ENCODE data around the gene TP53BP1.

TP53BP1 gene

GRCh38 chr15:43487271-43487895 lies 5.6 kb downstream of the TP53BP1 start:
- no peak for DNase-seq

- no peak for DNase-seq
These were observed 8.5 kb downstream of the TP53BP1 start for GRCh38 chr15:43484455-43484854.

DNA sequence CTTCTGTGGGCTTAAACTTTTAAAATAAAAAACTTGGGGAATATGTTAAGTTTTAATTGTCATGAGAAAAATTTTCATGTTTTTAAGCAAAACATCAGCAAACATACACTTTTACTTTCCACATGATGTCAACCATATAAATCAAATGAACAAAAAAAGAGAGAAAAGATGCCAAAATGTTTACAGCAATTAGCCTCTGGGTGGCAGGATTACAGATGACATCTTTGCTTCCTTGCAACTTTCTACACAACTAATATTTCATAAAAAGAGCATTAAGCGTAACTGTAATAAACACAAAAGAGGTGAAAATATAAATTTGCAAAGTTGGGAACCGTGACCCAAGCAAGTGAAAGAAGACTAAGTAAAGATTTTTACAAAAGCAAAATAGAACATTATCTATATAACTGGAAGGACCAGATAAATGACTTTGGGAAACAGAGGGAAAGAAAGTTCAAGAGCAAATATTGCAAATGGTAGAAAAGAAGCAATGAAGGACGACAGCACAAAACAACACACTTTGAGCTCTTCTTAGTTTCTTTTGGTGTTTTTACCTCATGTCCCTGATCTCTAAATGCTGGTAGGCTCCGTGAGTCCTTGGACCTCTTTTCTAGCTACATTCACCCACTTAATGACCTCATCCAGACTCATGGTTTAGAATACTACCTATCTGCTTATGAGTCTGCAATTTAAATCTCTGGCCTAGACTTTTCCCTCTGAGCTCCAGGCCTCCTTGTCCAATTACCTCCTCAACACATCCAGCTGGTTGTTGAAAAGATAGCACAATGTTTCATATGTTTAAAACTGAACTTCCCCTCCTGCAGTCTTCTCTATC lies 9.4 kb downstream of the TP53BP1 start:
- DNase-seq: no peak

- DNase-seq: no peak
These were observed 19.1 kb downstream of the TP53BP1 start for GRCh38 chr15:43473885-43474284.

- no peak for DNase-seq
These were observed 21.0 kb downstream of the TP53BP1 start for GRCh38 chr15:43471975-43472374.

DNA sequence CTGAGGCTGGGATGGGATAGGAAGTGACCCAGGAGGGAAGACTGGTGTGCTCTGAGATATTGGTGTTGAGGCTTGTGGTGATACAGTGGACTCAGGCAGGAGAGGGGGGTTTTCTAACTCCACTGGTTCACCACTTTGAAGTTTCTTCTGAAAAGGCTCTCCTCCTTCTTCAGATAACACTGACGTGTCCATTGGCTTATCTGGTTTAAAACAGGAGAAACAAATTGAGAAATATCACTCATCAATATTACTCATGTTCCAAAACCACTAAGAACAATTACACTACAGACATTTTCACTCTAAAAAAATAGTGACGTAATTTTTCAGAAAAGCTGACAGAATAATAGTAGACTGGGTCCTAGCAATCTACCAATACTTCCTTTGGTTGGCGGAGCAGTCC lies 23.1 kb downstream of the TP53BP1 start:
- no peak for DNase-seq

- peak; percentile 76 to 77 for DNase-seq
These were observed 27.9 kb downstream of the TP53BP1 start for GRCh38 chr15:43465100-43465499.

- DNase-seq: no peak
These were observed 29.0 kb downstream of the TP53BP1 start for GRCh38 chr15:43463998-43464397.

DNA sequence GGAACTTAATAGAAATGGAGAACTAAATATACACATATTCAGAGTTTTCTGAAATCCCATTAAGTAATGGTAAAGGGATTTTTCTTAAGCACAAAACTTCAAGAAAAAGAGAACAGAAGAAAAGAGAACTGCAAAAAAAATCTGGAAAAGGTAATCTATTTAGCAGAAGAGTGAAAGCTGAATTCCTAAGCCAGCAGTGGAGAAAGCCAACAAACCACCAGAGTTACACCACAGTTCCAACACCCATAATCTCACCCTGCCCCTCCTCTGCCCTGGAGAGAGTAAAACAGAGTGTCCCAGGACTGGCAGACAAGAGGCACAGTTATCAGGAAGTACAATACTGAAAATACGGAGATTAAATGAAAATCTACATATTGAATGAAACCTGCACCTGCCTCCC lies 29.4 kb downstream of the TP53BP1 start:
- peak; percentile 21 to 38 for DNase-seq

DNA sequence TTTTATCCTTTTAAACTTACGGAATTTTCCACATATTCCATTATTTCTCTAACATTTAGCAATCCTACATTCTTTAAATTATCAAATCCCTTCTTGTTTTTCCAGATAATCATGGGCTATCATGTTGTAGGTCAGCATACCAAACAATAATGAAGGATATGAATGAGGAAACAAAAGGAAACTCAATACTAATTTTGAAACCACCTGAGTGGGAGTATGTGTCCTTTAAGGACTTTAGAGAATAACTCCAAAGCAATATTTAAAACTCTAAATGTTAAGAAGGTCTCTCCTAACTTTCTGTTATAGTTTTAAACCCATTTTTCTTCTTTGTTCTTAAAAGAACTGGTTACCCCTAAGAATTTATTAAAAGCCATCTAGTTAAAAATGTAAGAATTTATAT lies 43.0 kb downstream of the TP53BP1 start:
- DNase-seq: peak; percentile 24 to 46

DNA sequence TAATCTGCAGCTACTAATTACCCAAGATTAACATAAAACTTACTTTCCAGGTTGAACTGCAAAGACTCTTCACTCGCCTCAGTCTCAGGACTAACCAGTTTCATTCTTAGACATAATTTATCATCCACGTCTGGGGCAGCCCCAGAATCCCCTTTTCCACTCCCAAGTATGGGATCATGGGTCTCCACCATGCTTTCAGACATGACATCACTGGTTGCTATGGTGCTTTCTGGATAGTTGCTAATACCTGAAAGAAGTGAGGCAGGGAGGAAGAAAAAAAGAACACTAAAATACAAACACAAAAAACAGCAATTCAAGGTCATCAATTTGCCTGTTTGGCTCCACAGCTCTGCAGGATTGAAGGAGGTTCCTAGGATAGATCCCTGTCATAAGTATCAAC lies 46.6 kb downstream of the TP53BP1 start:
- DNase-seq: no peak

DNA sequence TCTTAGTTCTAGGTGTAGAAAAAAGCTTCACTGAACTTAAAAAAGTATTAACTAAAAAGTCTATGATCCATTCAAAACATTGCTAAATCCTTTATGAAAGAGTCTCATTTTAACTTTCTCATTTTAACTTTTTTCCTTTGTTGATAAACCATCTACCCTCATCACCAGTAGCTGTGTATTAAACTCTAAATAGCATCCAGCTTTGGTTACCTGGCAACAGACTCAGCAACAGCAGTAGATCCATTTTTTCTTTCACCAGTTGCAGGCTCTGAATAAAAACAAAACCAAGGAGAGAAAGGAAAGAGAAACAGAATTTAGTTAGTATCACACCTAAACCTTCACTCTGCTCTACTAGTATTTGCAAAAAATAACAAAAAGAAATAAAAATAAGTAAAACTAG lies 51.6 kb downstream of the TP53BP1 start:
- DNase-seq: peak; percentile 7 to 10

DNA sequence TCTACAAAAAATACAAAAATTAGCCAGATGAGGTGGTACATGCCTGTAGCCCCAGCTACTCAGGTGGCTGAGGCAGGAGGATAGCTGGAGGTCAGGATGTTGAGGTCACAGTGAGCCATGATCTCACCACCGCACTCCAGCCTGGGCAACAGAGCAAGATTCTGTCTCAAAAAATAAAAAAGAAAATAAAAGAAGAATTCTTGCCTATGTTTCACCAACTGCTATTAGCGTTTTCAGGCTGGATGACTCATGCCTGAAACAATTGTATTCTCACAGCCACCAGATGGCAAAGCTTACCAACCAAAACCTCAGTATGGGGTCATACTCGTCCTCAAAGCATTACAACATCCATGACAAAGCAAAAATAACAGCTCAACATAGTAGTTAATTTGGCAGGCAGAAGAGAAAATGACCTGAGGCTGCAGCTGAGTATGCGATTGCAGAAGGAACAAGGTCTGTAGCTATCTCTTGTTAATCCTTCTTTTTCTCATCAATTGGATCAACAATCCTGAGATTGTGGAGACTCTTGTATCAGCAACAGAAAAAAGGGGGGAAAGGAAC lies 52.2 kb downstream of the TP53BP1 start:
- peak; percentile 89 to 90 for DNase-seq

DNA sequence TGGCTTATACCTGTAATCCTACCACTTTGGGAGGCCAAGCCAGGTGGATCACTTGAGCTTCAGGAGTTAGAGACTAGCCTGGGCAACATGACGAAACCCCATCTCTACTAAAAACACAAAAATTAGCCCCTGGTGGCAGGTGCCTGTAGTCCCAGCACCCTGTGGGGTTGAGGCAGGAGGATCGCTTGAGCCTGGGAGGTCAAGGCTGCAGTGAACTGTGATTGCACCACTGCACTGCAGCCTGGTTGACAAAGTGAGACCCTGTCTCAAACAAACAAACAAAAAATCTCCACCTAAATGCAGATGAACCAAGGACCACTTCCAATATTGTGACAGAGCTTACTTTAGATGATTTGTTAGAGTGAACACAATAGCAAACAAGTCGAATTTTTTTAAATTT lies 53.7 kb downstream of the TP53BP1 start:
- DNase-seq: no peak

- no peak for DNase-seq
These were observed 56.6 kb downstream of the TP53BP1 start for GRCh38 chr15:43436395-43436794.

GRCh38 chr15:43434446-43434845 lies 58.5 kb downstream of the TP53BP1 start:
- no peak for DNase-seq

- no peak for DNase-seq
These were observed 59.2 kb downstream of the TP53BP1 start for GRCh38 chr15:43433661-43434303.

DNA sequence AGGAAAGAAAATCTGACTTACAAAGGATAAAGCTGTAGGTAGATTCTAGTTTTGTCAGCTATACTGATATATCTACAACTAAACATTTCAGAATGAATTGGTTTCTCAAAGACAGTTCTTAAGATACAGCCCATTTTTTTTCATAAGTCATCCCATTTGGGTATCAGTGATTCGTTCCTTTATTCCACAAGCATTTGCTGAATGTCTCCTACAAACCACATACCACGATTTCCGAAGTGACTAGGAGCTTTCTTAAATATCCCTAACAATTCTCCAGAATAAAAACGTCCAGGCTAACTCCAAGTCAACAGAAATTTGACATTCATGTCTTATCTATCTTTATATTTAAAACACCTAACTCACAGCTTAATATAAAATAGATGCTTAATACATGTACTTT lies 59.8 kb downstream of the TP53BP1 start:
- no peak for DNase-seq

DNA sequence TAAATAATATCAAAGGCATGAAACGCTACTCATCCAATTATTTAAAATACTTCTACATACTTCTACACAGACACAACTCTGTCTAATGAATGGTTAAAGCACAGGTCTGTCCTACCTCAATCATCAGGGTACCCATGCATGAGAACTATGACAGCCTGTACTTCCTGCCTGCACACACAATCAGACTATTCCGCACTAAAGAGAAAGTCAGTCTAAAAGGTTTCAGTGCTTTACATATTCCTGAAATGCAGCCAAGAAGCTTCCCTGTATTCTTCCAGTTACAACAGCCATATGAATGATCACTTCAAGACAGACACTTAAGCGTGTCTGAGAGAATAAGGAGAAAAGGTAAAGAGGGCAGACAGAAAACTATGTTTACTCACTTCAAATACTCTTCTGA lies 63.3 kb downstream of the TP53BP1 start:
- no peak for DNase-seq

- DNase-seq: peak in 1 of 2 donors; percentile 2
These were observed 69.2 kb downstream of the TP53BP1 start for GRCh38 chr15:43423793-43424192.

GRCh38 chr15:43420876-43421275 lies 72.1 kb downstream of the TP53BP1 start:
- no peak for DNase-seq

DNA sequence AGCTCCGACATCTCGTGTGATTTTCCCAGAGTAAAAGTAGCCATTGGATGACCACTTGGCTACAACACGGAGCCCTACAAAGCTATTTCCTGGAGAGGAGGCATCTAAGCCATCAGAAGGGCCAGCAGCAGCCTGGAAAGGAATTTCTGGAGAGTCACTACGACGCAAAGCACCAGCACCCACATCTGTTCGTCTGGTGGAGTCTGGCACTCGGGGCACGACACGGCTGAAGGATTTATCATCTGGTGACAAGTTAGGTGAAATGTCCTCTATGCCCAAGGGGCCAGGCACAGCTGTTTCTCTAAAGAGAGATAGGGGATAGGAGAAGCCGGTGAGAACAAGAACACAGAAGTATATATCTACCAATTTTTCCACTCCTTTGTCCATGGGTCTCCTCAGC lies 72.5 kb downstream of the TP53BP1 start:
- no peak for DNase-seq

DNA sequence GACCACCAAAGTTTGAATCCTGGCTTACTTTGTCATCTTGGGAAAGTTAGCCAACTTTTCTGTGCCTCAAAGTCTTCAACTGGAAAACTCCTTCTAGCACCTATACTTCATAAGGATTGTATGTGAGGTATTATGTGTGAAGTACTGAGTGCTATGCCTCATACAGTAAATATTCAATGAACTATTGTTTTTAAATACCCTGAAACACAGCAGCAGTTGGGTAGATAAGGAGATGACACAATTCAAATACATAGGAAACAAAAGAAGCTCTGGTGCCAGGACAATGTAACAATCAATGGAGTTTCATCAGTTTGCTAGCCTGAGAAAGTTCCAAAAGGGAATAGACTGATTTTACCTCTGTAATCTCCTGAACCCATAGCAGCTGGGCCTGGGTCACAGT lies 78.8 kb downstream of the TP53BP1 start:
- no peak for DNase-seq

GRCh38 chr15:43412096-43412495 lies 80.9 kb downstream of the TP53BP1 start:
- no peak for DNase-seq
